ENCODE results near the gene KLF16.

Gene KLF16

GRCh38 chr19:1817553-1818179, 45.7 kb downstream of the KLF16 start:
- Histone ChIP-seq H3K4me3 (ENCODE audit: low read depth, low read length) (no peak overlapping the region), H3K27ac (no peak overlapping the region), H3K9me3 (ENCODE audit: severe bottlenecking) (no peaks in the 10 kb centered on the region), H3K36me3 (peaks cover 63% of the 10 kb centered on the region), H3K27me3 (ENCODE audit: insufficient read depth, low read depth, severe bottlenecking) (no peaks in the 10 kb centered on the region)
- no peak for DNase-seq
- TF ChIP-seq, protein P1, sequence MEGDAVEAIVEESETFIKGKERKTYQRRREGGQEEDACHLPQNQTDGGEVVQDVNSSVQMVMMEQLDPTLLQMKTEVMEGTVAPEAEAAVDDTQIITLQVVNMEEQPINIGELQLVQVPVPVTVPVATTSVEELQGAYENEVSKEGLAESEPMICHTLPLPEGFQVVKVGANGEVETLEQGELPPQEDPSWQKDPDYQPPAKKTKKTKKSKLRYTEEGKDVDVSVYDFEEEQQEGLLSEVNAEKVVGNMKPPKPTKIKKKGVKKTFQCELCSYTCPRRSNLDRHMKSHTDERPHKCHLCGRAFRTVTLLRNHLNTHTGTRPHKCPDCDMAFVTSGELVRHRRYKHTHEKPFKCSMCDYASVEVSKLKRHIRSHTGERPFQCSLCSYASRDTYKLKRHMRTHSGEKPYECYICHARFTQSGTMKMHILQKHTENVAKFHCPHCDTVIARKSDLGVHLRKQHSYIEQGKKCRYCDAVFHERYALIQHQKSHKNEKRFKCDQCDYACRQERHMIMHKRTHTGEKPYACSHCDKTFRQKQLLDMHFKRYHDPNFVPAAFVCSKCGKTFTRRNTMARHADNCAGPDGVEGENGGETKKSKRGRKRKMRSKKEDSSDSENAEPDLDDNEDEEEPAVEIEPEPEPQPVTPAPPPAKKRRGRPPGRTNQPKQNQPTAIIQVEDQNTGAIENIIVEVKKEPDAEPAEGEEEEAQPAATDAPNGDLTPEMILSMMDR (IDR thresholded peaks at IDR 0.05; ENCODE audit: low read depth, low read length) = no peak

- no peak for DNase-seq
- H3K9me3 ChIP-seq (ENCODE audit: severe bottlenecking) = no peaks in the 10 kb centered on the region
- TF ChIP-seq, protein P1 (IDR thresholded peaks at IDR 0.05; ENCODE audit: low read depth, low read length) = no peak
- H3K27ac ChIP-seq = no peak overlapping the region
- peaks cover 53% of the 10 kb centered on the region for H3K36me3 ChIP-seq
- H3K4me3 ChIP-seq (ENCODE audit: low read depth, low read length) = no peak overlapping the region
- no peaks in the 10 kb centered on the region for H3K27me3 ChIP-seq (ENCODE audit: insufficient read depth, low read depth, severe bottlenecking)
These were observed 46.7 kb downstream of the KLF16 start for GRCh38 chr19:1816530-1817298.

- H3K36me3 ChIP-seq = peaks cover 52% of the 10 kb centered on the region
- H3K9me3 ChIP-seq (ENCODE audit: severe bottlenecking) = no peaks in the 10 kb centered on the region
- H3K27ac ChIP-seq = no peak overlapping the region
- no peak for DNase-seq
- no peaks in the 10 kb centered on the region for H3K27me3 ChIP-seq (ENCODE audit: insufficient read depth, low read depth, severe bottlenecking)
- TF ChIP-seq, protein P1 (IDR thresholded peaks at IDR 0.05; ENCODE audit: low read depth, low read length) = no peak
- no peak overlapping the region for H3K4me3 ChIP-seq (ENCODE audit: low read depth, low read length)
These were observed 47.5 kb downstream of the KLF16 start for GRCh38 chr19:1815605-1816529.

DNA sequence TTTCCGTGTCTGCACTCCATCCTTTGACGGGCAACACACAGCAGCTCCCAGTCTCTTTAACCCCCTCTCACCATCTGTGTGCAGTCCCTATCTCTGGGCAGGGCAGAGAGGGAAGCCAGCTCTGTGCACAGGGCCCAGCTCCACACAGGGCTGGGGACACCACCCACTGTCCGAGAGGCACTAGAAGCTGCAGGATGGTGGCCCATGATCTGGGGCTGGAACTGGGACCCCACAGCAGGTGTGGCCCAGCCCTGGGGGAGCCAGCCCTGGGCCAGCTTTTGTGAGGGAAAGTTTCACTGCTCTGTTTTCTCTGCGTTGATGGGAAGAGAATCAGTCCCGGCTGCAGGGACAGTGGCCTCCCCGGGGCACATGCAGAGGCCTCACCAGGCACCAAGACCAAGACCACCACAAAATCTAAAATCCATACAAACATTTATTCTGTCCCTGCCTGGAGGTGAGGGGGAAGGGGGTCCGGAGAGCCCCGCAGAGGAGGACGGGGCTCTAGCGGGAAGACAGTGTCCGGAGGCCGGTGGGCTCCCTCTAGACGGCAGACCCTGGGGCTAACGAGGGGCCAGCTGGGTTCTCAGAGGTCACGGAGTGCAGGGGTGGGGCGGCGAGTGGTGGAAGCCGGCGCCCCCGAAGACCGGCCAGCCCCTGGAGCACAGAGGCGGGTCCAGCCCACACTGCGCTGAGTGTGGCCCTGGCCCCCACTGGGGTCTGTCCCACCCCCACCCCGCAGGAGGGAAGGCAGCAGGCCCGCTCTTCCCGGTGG, 48.4 kb downstream of the KLF16 start:
- Histone ChIP-seq H3K27me3 (ENCODE audit: insufficient read depth, low read depth, severe bottlenecking) (no peaks in the 10 kb centered on the region), H3K4me3 (ENCODE audit: low read depth, low read length) (no peak overlapping the region), H3K36me3 (peaks cover 46% of the 10 kb centered on the region), H3K27ac (no peak overlapping the region), H3K9me3 (ENCODE audit: severe bottlenecking) (no peaks in the 10 kb centered on the region)
- no peak for DNase-seq
- TF ChIP-seq, protein P1 (IDR thresholded peaks at IDR 0.05; ENCODE audit: low read depth, low read length) = no peak

DNA sequence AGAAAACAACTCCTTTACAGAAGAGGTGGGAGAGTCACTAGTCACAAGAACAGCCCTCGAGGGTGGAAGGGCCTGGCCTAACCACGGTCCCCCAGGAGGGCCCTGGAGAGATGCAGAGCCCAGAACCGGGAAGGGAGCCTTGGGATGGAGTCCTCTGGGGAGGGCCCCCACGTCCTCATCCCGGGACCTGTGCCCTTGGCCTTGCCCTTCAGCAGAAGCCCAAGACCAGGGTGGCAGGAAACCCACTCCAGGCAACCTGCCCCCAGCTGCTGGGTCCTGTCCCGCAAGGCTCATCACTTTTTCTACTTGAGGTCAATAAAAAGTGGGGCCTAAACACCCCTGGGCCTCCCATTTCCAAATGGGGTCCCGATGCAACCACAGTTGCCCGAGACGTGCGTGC, 49.0 kb downstream of the KLF16 start:
- no peaks in the 10 kb centered on the region for H3K9me3 ChIP-seq (ENCODE audit: severe bottlenecking)
- DNase-seq = no peak
- peaks cover 39% of the 10 kb centered on the region for H3K36me3 ChIP-seq
- no peak overlapping the region for H3K27ac ChIP-seq
- no peaks in the 10 kb centered on the region for H3K27me3 ChIP-seq (ENCODE audit: insufficient read depth, low read depth, severe bottlenecking)
- H3K4me3 ChIP-seq (ENCODE audit: low read depth, low read length) = no peak overlapping the region
- TF ChIP-seq, protein P1 (IDR thresholded peaks at IDR 0.05; ENCODE audit: low read depth, low read length) = no peak

All from WERI-Rb-1 (cell line).